Activated CD8-positive, alpha-beta memory T cell treated with anti-CD3 and anti-CD28 coated beads, Interleukin-2, amount 50 U/mL, for 1 hour (primary cell): ENCODE data around the gene MBD1.
"Not testable (repeated sequence)": the region's sequence is repeated elsewhere in the genome, so short reads cannot be mapped to it uniquely, and the experiment has no call there.

Experiments
- DNase-seq: peaks from one replicate; pipeline ENCODE4 v3.0.0-alpha.2; 2020; ENCODE audit errors: extremely low read depth

MBD1 gene

GRCh38 chr18:50273203-50274043 lies 7.9 kb downstream of the MBD1 start:
- DNase-seq: no peak

GRCh38 chr18:50272568-50272967 lies 8.8 kb downstream of the MBD1 start:
- DNase-seq: no peak

GRCh38 chr18:50268022-50268747 lies 13.1 kb downstream of the MBD1 start:
- no peak for DNase-seq

GRCh38 chr18:50266248-50266704 lies 15.0 kb downstream of the MBD1 start, which contains the start of gene CFAP53:
Gene CFAP53, minus strand, starts transcription at chr18:50266495. Its CDS starts 91 bp downstream, at chr18:50266404.
- peak; percentile 59 for DNase-seq

GRCh38 chr18:50262977-50263376 lies 18.3 kb downstream of the MBD1 start:
- no peak for DNase-seq

GRCh38 chr18:50250935-50251334 lies 30.4 kb downstream of the MBD1 start:
- DNase-seq: no peak

- no peak for DNase-seq
Measured at GRCh38 chr18:50249576-50249975, 31.7 kb downstream of the MBD1 start.

- DNase-seq: no peak
Measured at GRCh38 chr18:50247561-50247960, 33.8 kb downstream of the MBD1 start.

GRCh38 chr18:50241768-50242167 lies 39.6 kb downstream of the MBD1 start:
- DNase-seq: not testable (repeated sequence)

GRCh38 chr18:50240080-50240563 lies 41.2 kb downstream of the MBD1 start:
- DNase-seq: no peak

- no peak for DNase-seq
Measured at GRCh38 chr18:50232419-50232818, 48.9 kb downstream of the MBD1 start.

GRCh38 chr18:50231621-50232020 lies 49.7 kb downstream of the MBD1 start:
- DNase-seq: no peak

- not testable (repeated sequence) for DNase-seq
Measured at GRCh38 chr18:50220249-50220648, 61.1 kb downstream of the MBD1 start.
